SU-DHL-6 (cell line): ENCODE data around the gene NR1H2.

ENCODE experiments used
- H2AFZ ChIP-seq: fragments of 200-600 bp; sonication (generic); 2 replicates; pipeline ENCODE4 v1.6.1; 2014; ENCODE audit warnings: low read depth, mild to moderate bottlenecking, moderate library complexity, mixed read lengths, antibody characterized with exemption, low read length; ENCODE audit not compliant: severe bottlenecking
- H3F3A ChIP-seq: fragments of 200-600 bp; shearing (Covaris generic); 2 replicates; pipeline ENCODE4 v1.6.0; 2016; ENCODE audit warnings: antibody characterized with exemption, mild to moderate bottlenecking; ENCODE audit not compliant: insufficient read depth
- H3K27ac ChIP-seq: fragments of 200-600 bp; sonication (generic); 2 replicates; pipeline ENCODE4 v1.5.1; 2016; ENCODE audit warnings: low read depth, mild to moderate bottlenecking, low read length, moderate library complexity, mixed read lengths
- H3K27me3 ChIP-seq: fragments of 200-600 bp; sonication (generic), shearing (Covaris generic); 2 replicates; pipeline ENCODE4 v1.6.0; 2014; ENCODE audit warnings: mild to moderate bottlenecking, low read length
- H3K36me3 ChIP-seq: fragments of 200-600 bp; sonication (generic); 2 replicates; pipeline ENCODE4 v1.6.1; 2014; ENCODE audit warnings: mild to moderate bottlenecking, low read length, mixed read lengths
- H3K4me2 ChIP-seq: fragments of 300-600, 200-600 bp; shearing (Covaris generic), sonication (generic); 2 replicates; pipeline ENCODE4 v1.6.0; 2014; ENCODE audit warnings: low read length, low read depth, mild to moderate bottlenecking; ENCODE audit not compliant: poor library complexity, severe bottlenecking
- H3K4me3 ChIP-seq: fragments of 200-600 bp; sonication (generic); 2 replicates; pipeline ENCODE4 v1.5.1; 2014; ENCODE audit warnings: antibody characterized with exemption, low read length, mild to moderate bottlenecking, mixed read lengths; ENCODE audit not compliant: insufficient read depth, poor library complexity, severe bottlenecking
- H3K79me2 ChIP-seq: fragments of 200-600 bp; sonication (generic); 2 replicates; pipeline ENCODE4 v1.6.1; 2014; ENCODE audit warnings: mild to moderate bottlenecking, low read length, moderate library complexity; ENCODE audit not compliant: insufficient read depth
- H3K9ac ChIP-seq: fragments of 200-600 bp; sonication (generic); 2 replicates; pipeline ENCODE4 v1.7.0; 2014; ENCODE audit warnings: mild to moderate bottlenecking, low read length
- H3K9me2 ChIP-seq: fragments of 200-600 bp; sonication (generic); replicated peaks from 2 replicates; pipeline ENCODE4 v1.6.1; 2014; ENCODE audit warnings: low read length; ENCODE audit not compliant: insufficient read depth
- H3K9me3 ChIP-seq: fragments of 200-600 bp; sonication (generic); 2 replicates; pipeline ENCODE4 v1.6.1; 2014; ENCODE audit warnings: low read length, mixed read lengths; ENCODE audit not compliant: insufficient read depth
- H4K20me1 ChIP-seq: fragments of 200-600 bp; sonication (generic); 2 replicates; pipeline ENCODE4 v1.6.1; 2014; ENCODE audit warnings: low read depth, mild to moderate bottlenecking, antibody characterized with exemption, low read length, moderate library complexity, mixed read lengths
- CTCF ChIP-seq: fragments of 200-600 bp; sonication (generic); IDR thresholded peaks from one replicate; pipeline ENCODE4 v1.5.1; 2017; ENCODE audit warnings: antibody characterized with exemption, mild to moderate bottlenecking, low read length, moderate library complexity; ENCODE audit not compliant: insufficient read depth, poor library complexity, severe bottlenecking
- EZH2phosphoT487 ChIP-seq: fragments of 200-600 bp; sonication (generic), shearing (Covaris generic); conservative IDR thresholded peaks from 2 replicates; pipeline ENCODE4 v1.6.1; 2018; ENCODE audit warnings: mild to moderate bottlenecking, antibody characterized with exemption, low read length, moderate library complexity, mixed read lengths

Gene NR1H2

DNA sequence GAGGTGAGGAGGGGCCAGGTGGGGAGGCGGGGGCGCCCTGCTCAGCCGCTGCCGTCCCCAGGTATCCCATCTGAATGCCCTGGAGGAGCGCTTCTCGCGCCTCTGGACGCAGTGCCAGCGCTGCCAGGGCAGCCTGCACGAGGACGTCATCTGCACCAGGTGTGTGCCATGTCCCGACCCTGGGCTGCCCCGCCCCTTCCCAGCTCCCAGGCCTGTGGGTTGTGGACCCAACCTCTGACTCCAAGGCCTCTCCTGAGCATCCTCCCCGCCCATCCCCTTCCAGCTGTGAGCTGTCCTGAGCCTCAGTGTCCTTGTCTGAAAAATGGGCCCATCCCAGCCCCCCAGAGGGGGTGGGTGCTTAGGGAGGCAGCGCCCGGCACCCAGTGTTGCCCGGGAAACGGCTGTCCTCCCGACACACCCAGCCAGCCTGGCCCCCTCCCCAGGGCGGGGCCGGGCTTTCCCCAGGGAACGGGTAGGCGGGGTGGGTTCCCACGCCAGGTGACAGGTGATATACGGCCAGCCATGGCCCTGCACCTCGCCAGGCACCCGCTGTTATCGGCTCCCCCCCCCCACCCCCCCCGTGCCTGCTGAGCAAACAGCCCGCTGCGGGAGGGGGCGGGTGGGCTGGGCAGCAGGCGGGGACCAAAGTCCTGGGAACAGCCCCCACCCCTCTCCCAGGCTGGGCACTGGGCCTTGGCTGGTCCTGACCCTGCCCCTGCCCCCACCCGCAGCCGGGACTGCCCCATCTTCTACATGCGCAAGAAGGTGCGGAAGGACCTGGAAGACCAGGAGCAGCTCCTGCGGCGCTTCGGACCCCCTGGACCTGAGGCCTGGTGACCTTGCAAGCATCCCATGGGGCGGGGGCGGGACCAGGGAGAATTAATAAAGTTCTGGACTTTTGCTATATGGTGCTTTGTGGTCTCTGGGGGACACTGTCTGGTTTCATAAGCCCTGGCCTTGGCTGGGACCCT, 41.1 kb downstream of the NR1H2 start:
- H3K27me3 ChIP-seq = no peaks in the 10 kb centered on the region
- H3K4me2 ChIP-seq = peak overlapping the region; percentile 96
- H3K9me2 ChIP-seq = no peaks in the 10 kb centered on the region
- no peak for TF ChIP-seq CTCF
- peak overlapping the region; percentile 83 for H3K9ac ChIP-seq
- H3K27ac ChIP-seq = peak overlapping the region; percentile 100
- no peaks in the 10 kb centered on the region for H3K9me3 ChIP-seq
- peaks cover 9% of the 10 kb centered on the region; the same call in 1 of the 2 replicates for H3K36me3 ChIP-seq
- peak overlapping the region; percentile 60 for H3K4me3 ChIP-seq
- H3K79me2 ChIP-seq = peaks cover 31% of the 10 kb centered on the region
- peaks cover 61% of the 10 kb centered on the region for H3F3A ChIP-seq
- no peak overlapping the region for H2AFZ ChIP-seq
- peaks cover 3% of the 10 kb centered on the region; the same call in 1 of the 2 replicates for H4K20me1 ChIP-seq

DNA sequence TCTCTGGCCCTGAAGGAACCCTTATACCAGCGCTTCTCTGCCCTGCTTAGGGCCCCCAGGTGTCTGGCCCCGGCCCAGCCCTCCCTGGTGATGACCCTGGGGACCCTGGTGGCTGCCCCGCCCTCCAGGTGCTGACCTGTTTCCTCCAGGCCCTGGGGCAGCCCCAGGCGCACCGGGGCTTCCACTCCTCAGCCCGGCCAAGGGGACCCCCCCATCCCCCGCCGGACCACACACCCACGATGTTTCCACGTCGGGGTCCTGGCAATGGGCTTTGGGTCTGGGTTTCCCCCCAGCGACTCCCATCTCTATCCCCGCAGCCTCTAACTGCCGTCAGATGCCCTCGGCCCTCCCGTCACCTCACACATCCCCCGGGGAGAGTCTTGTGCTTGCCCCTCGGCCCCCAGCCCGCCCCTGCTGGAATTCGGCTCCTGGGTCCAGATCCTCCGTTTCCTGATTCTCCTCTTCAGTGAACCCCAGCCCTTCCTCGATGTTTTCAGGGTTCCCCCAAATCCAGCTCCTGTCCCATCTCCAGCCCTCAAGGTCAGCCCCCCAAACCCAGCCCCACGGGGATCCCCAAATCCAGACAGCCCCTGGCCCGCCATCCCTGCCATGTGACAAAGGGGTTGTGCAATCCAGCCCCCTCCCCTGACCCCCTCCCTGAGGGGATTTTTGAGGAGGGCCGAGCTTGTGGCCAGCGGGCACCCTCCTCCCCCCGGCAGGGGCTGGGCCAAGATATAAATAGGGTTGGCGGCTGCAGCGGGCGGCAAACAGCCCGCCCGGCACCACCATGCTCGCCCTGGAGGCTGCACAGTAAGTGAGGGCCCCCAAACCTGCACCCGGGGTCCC, 42.1 kb downstream of the NR1H2 start, which contains the start of gene SPIB:
TSS of gene SPIB (plus strand) at position 763 of the 846 bp plus-strand sequence. CDS start at position 788, 25 bp downstream.
- TF ChIP-seq CTCF (no peak), EZH2phosphoT487 (no peak)
- Histone ChIP-seq H3K27me3 (no peaks in the 10 kb centered on the region), H2AFZ (no peak within 1 kb of the TSS), H3K9me2 (no peaks in the 10 kb centered on the region), H3K4me2 (peak within 1 kb of the TSS; percentile 96), H3K36me3 (peaks cover 10% of the 10 kb centered on the region; the same call in 1 of the 2 replicates), H3F3A (peaks cover 68% of the 10 kb centered on the region), H4K20me1 (peaks cover 3% of the 10 kb centered on the region; the same call in 1 of the 2 replicates), H3K79me2 (peaks cover 31% of the 10 kb centered on the region), H3K27ac (peak within 1 kb of the TSS; percentile 100), H3K9ac (peak within 1 kb of the TSS; percentile 83), H3K9me3 (no peaks in the 10 kb centered on the region), H3K4me3 (peak within 1 kb of the TSS; percentile 60)

- H3K4me2 ChIP-seq = peak overlapping the region; percentile 96
- H3K27ac ChIP-seq = peak overlapping the region; percentile 100
- H4K20me1 ChIP-seq = peaks cover 3% of the 10 kb centered on the region; the same call in 1 of the 2 replicates
These were observed 42.8 kb downstream of the NR1H2 start for GRCh38 chr19:50419022-50419579.

More at GRCh38 chr19:50419022-50419579, 42.8 kb downstream of the NR1H2 start:
- H3K9ac ChIP-seq = peak overlapping the region; percentile 83
- H3K36me3 ChIP-seq = peaks cover 15% of the 10 kb centered on the region
- peak overlapping the region; percentile 60 for H3K4me3 ChIP-seq
- peaks cover 31% of the 10 kb centered on the region for H3K79me2 ChIP-seq
- no peak overlapping the region for H2AFZ ChIP-seq
- TF ChIP-seq EZH2phosphoT487 (no peak), CTCF (no peak)
- no peaks in the 10 kb centered on the region for H3K9me2 ChIP-seq
- peaks cover 65% of the 10 kb centered on the region for H3F3A ChIP-seq
- no peaks in the 10 kb centered on the region for H3K9me3 ChIP-seq
- no peaks in the 10 kb centered on the region for H3K27me3 ChIP-seq
